ENCODE measurements around the gene PAK2.
"Not testable (repeated sequence)": the region's sequence is repeated elsewhere in the genome, so short reads cannot be mapped to it uniquely, and the experiment has no call there.

Gene PAK2

GRCh38 chr3:196737655-196738054 lies 2.0 kb upstream of the PAK2 start:
- no peak for DNase-seq

DNA sequence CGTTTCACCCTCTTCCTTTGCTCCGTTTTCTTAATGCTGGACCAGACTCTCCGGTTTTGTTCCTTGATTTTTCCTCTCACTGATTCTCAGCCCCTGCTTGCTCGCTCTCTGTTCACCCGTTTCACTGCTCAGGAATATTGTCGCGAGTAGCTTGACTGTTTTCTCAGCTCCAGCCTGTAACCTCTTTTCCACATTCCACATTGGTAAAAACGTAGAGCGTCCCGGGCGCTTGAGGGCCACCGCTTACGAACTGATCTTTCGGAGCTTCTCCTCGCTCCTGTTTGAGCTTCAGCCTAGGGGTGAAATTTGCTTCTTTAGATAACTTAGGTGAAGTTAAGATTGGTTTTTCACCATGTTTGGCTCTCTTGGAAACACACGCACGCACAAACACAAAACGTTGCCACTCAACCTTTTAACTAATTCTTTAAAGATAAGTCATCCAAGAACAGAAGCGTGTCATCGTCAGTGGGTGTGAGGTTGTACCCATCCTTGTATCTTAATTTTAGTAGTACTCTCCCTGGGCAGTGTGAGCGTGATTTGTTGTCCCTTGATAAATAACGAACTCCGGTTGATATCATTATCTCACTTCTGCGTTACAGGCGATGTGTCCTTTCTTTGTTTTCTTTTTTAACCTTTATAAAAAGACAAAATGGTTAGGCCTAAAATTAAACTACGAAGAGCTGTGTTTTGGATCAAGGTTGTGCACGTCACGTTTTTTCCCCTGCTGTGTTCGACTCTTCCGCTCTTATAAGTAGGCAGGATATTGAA lies 1.0 kb downstream of the PAK2 start:
- DNase-seq = peak; percentile 50

GRCh38 chr3:196741249-196741889 lies 1.7 kb downstream of the PAK2 start:
- DNase-seq = no peak

DNA sequence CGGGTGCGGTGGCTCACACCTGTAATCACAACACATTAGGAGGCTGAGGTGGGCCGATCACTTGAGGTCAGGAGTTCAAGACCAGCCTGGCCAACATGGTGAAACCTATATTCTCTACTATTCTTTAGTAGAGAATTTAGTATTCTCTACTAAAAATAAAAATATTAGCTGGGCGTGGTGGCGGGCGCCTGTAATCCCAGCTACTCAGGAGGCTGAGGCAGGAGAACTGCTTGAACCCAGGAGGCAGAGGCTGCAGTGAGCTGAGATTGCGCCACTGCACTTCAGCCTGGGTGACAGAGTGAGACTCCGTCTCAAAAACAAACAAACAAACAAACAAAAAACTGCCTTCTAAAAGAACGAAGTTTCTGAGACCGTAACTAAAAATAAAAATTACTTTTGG lies 3.9 kb downstream of the PAK2 start:
- not testable (repeated sequence) for DNase-seq

DNA sequence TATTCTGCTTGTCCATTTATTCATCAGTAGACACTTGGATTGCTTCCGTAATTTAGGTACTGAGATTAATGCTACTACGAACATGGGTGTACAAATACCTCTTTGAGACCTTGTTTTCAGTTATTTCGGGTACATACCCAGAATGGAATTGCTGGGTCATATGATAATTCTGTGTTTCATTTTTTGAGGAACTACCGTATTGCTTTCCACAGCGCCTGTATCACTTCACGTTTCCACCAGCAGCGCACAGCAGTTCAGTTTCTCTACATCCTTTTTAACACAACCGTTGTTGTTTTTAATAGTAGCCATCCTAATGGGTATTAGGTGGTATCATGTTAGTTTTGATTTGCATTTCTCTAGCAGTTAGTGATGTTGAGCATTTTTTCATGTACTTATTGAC lies 9.5 kb downstream of the PAK2 start:
- DNase-seq = no peak

DNA sequence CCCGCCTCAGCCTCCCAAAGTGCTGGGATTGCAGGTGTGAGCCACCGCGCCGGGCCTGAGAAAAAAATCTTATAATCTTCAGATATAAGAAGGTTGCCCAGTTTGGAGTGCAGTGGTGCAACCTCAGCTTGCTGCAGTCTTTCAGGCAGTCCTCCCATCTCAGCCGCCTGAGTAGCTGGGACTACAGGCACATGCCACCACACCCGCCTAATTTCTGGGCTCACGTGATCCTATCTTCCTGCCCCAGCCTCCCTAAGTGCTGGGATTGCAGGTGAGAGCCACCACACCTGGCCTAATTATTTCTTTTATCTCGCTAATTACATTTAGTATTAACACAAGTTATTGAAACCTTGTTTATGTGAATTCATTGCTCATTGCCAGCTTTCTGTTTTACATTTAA lies 13.5 kb downstream of the PAK2 start:
- DNase-seq = no peak

DNA sequence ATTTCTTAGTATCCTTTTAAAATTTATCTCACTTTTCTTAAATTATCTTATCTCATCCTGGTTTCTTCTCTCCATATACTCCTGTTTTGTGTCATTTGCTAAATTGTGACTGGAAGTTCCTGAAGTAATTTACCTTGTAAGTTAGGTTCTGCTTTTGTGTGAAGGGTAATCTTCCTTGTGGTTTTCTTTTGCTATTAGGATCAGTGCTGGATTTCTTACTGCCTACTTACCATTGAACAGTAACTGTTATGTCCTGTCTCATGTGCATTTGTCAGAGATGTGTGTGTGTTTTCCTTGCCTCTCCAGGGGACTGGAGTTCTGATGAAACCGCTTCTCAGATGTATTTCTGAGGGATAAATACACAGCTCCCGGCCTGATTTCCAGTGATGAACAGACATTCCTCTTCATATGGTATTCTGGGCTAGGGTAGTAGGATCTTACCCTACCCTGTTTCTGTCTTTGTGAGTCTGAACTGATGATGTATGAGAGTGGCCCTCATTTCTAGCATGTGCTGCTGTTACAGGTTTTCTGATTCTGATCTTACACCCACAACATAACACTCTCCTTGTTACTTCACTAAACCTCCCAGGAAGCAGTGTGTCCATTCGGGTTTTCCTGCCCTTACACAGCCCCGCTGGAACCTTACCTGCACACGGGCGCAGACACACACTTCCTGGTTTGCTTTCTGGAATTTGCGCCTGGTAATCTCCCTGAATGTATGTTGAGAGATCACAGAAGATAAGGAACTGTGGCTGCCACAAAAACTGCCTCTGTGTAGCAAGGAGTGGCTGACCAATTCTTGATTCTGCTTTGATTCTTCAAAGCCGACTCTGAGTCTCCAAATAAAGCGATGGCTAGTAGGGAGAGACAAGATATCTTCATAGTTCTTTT lies 14.7 kb downstream of the PAK2 start:
- DNase-seq = no peak

DNA sequence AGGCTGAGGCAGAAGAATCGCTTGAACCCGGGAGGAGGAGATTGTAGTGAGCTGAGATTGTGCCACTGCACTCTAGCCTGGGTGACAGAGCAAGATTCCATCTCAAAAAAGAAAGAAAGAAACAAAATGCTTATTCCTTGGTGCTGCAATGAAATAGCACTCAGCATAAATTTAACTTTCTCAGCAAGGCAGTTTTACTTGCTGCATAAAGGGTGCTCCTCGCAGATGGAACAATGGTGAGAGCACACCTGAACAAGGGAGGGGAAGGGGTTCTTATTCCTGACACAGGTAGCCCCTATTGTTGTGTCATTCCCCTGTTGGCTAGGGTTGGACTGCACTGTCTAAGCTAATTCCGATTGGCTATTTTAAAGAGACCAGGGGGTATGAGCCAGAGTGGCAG lies 17.1 kb downstream of the PAK2 start:
- no peak for DNase-seq

DNA sequence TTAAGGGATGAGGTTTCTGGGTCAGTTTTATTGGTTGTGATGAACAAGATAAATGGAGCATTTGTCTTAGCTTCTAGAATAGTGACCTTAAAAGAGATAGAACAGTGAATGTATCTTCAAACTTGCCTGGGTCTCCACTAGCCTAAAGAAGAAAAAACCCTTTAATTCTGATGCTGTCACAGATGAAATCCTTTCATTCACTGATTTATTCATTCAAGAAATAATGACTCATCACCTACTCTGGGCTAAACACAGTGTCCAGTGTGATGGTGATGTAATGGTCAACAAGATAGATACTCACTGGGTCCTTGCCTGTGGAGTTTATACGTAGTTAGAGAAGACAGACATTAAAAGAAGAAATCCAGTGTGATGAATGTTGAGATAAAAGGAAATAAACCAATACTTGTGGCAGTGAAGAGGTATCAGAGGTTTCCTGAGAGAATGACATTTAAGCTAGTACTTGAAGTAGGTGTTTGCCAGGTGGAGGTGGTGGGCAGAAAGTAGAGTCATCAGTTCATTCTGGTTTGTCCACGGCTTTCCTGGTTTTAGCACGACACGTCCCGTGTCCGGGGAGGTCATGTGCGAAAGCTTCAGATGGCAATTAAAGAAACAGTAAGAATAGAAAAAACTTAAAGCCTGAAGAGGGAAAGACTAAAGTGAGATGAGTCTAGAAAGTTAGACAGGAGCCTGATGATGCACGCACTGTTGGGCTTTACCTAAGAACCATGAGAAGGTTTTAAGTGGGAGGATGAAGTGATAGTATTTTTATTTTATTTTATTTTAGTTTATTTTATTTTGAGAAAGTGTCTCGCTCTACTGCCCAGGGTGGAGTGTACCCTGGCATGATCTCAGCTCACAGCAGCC lies 18.5 kb downstream of the PAK2 start:
- DNase-seq = no peak

- DNase-seq = no peak
Measured at GRCh38 chr3:196763179-196763578, 23.5 kb downstream of the PAK2 start.

DNA sequence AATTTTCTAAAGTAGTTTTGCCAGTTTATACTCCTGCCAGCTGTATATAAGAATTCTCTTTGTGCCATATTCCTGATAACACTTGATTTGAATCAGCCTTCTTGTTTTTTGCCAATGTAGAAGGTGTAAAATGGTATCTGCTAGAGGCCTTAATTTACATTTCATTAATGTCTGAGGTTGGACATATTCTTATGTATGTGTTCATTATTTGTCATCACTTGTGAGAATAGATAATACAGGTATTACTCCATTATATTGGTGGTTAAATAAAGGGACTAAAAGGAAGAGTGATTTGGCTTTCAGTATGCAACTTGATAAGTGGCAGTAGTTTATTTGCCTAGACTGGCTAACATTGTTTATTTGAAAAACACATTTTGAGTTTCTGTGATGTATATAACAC lies 25.8 kb downstream of the PAK2 start:
- DNase-seq = no peak

DNA sequence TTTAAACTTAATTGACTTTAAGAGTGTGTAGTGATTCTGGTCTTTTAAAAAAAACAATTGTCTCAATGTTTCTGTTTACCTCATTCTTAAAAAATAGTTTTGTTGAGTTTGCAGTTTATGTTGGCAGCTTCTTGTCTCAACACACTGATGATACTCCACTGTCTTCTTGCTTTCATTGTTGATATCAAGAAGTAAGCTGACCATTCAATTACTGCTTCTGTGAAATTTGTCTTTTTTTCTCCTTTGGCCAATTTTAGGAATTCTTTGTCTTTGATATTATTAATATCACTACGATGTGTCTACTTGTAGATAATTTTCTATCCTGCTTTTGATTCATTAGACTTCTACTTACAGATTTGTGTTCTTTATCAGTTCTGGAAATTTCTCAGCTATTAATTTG lies 31.4 kb downstream of the PAK2 start:
- no peak for DNase-seq

DNA sequence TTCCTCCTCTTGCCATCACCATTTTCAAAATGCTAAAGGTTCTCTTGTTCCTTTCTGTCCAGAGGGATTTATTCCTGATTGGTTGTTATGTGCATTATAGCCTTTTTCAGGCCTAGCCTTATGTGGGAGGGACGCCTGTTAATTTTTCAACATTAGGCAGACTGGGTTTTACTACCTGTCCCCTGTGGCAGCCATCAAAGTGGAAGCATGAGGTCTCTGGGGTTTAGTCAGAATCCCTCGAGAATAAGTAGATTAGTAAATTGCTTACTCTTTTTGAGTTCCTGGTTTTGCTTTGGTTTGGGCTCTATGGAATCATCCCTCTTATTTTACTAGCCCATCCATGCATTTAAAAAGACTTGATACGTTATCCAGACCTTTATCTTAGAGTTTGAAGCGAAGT lies 32.4 kb downstream of the PAK2 start:
- DNase-seq = no peak

- no peak for DNase-seq
Measured at GRCh38 chr3:196772897-196773296, 33.2 kb downstream of the PAK2 start.

DNA sequence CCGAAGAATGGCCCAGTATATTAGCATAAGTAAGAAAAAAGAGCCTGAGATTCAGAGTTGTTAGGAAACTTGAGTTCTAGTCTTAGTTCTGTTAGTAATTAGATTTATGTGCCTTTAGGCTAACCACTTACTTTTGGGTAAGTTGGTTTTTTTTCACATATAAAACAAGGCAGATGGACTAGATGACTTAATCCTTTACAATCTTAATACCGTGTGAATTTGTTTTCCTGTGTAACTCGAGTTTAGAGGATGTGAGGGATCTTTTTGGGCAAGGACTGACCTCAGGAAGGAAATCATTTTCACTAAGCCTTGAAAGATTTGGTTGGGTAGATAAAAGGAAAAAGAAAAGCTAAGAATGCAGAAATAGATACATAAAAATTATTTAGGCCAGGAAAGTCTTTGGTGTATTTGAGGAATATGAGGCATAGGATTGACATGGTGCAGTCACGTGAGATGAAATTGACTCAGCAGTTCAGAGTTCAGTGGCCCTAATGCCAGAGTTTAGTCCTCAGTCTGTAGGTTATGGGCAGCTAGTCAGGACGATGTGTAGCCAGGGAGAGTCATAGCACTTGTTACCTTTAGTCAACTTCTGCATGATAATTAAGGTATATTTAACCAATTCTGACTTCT lies 34.6 kb downstream of the PAK2 start:
- no peak for DNase-seq

DNA sequence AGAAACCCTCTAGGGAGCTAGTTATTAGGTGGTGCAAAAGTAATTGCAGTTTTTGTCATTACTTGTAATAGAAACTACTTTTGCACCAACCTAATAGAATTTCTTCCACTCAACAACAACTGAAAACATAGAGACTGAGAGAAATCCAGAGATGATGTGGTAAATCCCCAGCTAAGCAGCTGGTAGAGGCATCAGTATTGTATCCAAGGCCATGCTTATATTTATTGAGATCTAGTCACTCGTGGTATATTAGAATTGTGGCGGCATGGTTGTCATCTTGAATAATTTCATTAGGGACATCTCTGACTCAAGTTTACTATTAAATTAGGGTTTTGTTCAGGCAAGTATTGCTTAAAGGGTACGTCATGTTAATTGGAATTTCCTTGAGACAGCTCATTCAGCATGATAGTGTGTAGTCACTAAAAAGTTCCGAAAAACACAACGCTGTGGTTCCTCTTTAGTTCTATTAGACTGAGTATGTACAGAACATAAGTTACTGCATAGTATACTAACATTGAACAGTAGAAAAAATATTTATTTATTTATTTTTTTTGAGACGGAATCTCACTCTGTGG lies 35.3 kb downstream of the PAK2 start:
- DNase-seq = no peak

DNA sequence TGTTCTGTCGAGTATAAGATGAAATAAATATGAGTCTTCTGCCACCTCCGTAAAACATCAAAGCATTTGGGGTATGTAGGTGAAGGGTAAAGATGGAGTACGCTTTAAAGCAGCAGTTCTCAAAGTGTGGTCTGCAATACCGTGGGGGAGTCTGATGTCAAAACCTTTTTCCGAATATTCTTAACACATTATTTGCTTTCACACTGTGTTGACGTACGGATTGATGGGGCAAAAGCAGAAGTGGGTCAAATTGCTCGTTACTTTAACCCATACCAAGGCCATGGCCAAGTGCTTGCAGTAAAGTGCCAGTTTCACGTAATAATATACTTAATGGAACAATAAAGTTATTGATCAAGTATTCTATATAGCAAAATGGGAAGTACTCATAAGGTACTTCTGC lies 36.3 kb downstream of the PAK2 start:
- no peak for DNase-seq

GRCh38 chr3:196777836-196778235 lies 38.2 kb downstream of the PAK2 start:
- DNase-seq = no peak

- no peak for DNase-seq
Measured at GRCh38 chr3:196778755-196779154, 39.1 kb downstream of the PAK2 start.

- DNase-seq = no peak
Measured at GRCh38 chr3:196782511-196782910, 42.9 kb downstream of the PAK2 start.

DNA sequence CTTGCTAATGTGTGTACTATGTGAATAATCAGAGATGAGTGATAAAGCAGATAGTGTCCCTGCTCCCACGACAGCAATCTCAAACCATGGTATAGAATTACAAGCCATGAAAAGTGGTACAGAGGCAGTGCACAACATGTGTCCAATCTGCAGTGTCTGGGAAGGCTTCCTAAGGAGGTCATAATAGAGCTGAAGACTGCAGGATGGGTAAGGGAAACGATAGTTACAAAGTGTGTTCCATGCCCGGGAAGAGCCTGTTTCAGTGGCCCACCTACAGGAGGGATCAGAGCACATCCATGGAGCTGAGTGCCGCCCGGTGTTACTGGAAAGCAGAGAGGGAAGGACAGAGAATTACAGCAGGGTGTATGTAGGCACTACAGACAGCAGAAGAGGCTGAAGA lies 48.9 kb downstream of the PAK2 start:
- no peak for DNase-seq

DNA sequence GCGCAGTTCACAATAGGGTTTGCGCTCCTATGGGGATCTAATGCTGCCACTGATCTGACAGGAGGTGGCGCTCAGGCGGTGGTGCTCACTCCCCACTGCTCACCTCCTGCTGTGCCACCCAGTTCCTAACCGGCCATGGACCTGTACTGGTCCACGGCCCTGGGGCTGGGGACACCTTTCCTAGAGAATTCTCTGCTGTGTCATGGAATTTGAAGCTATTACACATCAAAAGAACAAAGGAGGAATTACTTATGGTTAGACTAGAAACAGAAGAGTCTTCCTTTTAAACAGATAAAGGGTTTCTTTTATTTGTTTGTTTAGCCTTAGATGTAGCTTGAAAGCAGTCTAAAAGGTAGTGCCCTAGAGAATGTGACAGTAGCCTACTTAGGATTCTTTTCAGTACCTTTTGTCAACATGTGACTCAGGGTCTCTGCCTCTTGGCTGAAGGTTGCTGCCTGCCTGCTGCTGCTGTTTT lies 50.3 kb downstream of the PAK2 start:
- no peak for DNase-seq

All from stimulated activated CD4-positive, alpha-beta T cell treated with anti-CD3 and anti-CD28 coated beads, Interleukin-1b, Interleukin-23, amount 100 ng/mL, for 48 hours (primary cell).